Bone marrow (tissue), 2 donors: ENCODE data around the gene EMC9.

Experiments
- DNase-seq, 2 donors: peaks; one replicate each; lab custom pipeline; 2025; lab: John Stamatoyannopoulos, UW

The EMC9 gene

GRCh38 chr14:24141097-24141880, at the start of gene EMC9:
Gene EMC9, minus strand, starts transcription at chr14:24141591. Its CDS starts 287 bp downstream, at chr14:24141304.
- DNase-seq = peak; percentile 88 to 99

- DNase-seq = no peak
These were observed 49.0 kb upstream of the EMC9 start for GRCh38 chr14:24190416-24190815.

GRCh38 chr14:24189460-24189859, 48.1 kb upstream of the EMC9 start:
- DNase-seq = no peak

- DNase-seq = no peak
These were observed 47.6 kb upstream of the EMC9 start for GRCh38 chr14:24189059-24189375.

- peak; percentile 76 to 92 for DNase-seq
These were observed 47.1 kb upstream of the EMC9 start, which contains the start of gene IPO4 for GRCh38 chr14:24188251-24189058. Gene IPO4, minus strand, starts transcription at chr14:24188816. Its CDS starts 29 bp downstream, at chr14:24188787.

GRCh38 chr14:24187539-24187915, 46.1 kb upstream of the EMC9 start:
- DNase-seq = no peak

GRCh38 chr14:24186831-24187538, 45.6 kb upstream of the EMC9 start:
- DNase-seq = no peak

- DNase-seq = no peak
These were observed 44.4 kb upstream of the EMC9 start for GRCh38 chr14:24185741-24186140.

- no peak for DNase-seq
These were observed 43.6 kb upstream of the EMC9 start for GRCh38 chr14:24185026-24185425.

GRCh38 chr14:24184104-24184970, 42.9 kb upstream of the EMC9 start:
- no peak for DNase-seq

GRCh38 chr14:24183014-24183481, 41.7 kb upstream of the EMC9 start:
- DNase-seq = no peak

GRCh38 chr14:24182110-24182882, 40.9 kb upstream of the EMC9 start:
- no peak for DNase-seq

- no peak for DNase-seq
These were observed 40.1 kb upstream of the EMC9 start for GRCh38 chr14:24181371-24182077.

GRCh38 chr14:24179961-24180796, 38.8 kb upstream of the EMC9 start:
- DNase-seq = no peak

GRCh38 chr14:24179294-24179960, 38.0 kb upstream of the EMC9 start:
- no peak for DNase-seq

GRCh38 chr14:24178399-24179178, 37.2 kb upstream of the EMC9 start:
- DNase-seq = no peak

GRCh38 chr14:24177891-24178290, 36.5 kb upstream of the EMC9 start:
- no peak for DNase-seq
